ENCODE results near the gene NCS1. TPM values are rescaled to one million over a fixed set of nuclear protein-coding genes. Genes with fewer than 3 reads are reported as not detected.

NCS1 gene
- total and polyA plus RNA-seq, 2 donors (not counting 1 experiment from before 2014, with no cell fraction given) = 44.9 to 52.0 TPM

DNA sequence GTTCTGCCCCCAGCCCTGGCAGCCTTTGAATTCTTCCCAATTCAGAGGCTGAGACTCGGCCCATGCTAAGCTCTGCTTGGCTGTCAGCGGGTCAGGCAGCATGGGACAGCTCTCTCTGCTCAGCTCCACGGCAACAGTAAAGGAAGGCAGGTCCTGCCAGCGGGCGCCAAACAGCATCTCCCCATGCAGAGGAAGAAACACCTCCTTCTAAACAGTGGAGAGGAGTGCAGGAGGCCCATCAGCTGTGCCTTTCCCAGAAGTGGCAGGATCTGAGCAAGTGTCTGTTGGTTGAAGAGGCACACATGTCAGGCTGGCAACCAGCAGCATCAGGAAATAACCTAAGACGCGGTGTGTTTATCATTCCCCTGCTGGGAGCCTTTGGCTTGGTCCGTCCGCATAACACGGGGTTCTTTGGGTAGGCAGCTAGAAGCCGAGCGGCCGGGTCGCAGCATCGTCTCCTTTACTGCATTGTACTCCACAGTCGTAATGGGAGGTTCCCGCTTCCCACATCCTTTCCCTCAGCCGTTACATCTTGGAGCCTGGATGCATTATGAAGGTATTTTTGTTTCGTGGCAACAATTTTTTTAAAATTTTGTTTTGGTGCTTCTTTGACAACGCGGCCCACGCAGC, 42.7 kb upstream of the NCS1 start:
- DNase-seq (ENCODE audit: low read depth in 2 of 2) = peak; percentile 66 to 71
- no peaks in the 10 kb centered on the region for H3K9me3 ChIP-seq (ENCODE audit: control insufficient read depth, insufficient read depth, low read depth, low read length)
- H3K79me2 ChIP-seq (ENCODE audit: control insufficient read depth, insufficient read depth, low read length) = no peaks in the 10 kb centered on the region
- H3K27ac ChIP-seq (ENCODE audit: insufficient read depth, low read length) = peak overlapping the region; percentile 87
- H2AFZ ChIP-seq (ENCODE audit: low read length) = no peak overlapping the region
- peak overlapping the region; percentile 46 for H3K4me2 ChIP-seq (ENCODE audit: extremely low read depth, insufficient read depth, low read length)
- no peak overlapping the region for H3K4me3 ChIP-seq (replicated peaks in 1 of 4; ENCODE audit: control extremely low read depth in 1 of 4, insufficient read depth in 1 of 4, low read depth in 3 of 4, low read length in 4 of 4)
- no peaks in the 10 kb centered on the region for H4K20me1 ChIP-seq (ENCODE audit: control insufficient read depth, extremely low read depth, insufficient read depth, low read length)
- TF ChIP-seq EZH2 (IDR thresholded peaks at IDR 0.05; ENCODE audit: low read length, missing control alignments) = no peak
- TF ChIP-seq, protein P1, sequence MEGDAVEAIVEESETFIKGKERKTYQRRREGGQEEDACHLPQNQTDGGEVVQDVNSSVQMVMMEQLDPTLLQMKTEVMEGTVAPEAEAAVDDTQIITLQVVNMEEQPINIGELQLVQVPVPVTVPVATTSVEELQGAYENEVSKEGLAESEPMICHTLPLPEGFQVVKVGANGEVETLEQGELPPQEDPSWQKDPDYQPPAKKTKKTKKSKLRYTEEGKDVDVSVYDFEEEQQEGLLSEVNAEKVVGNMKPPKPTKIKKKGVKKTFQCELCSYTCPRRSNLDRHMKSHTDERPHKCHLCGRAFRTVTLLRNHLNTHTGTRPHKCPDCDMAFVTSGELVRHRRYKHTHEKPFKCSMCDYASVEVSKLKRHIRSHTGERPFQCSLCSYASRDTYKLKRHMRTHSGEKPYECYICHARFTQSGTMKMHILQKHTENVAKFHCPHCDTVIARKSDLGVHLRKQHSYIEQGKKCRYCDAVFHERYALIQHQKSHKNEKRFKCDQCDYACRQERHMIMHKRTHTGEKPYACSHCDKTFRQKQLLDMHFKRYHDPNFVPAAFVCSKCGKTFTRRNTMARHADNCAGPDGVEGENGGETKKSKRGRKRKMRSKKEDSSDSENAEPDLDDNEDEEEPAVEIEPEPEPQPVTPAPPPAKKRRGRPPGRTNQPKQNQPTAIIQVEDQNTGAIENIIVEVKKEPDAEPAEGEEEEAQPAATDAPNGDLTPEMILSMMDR (conservative IDR thresholded peaks at IDR 0.05 in 1 of 2, IDR thresholded peaks at IDR 0.05 in 1 of 2; ENCODE audit: low read depth in 1 of 2, low read length in 2 of 2) = no peak
- H3K4me1 ChIP-seq (ENCODE audit: control insufficient read depth, extremely low read depth, insufficient read depth, low read length) = peaks cover 20% of the 10 kb centered on the region
- peaks cover 8% of the 10 kb centered on the region for H3K36me3 ChIP-seq (ENCODE audit: control insufficient read depth, insufficient read depth, low read length)
- peak overlapping the region; percentile 68 for H3K9ac ChIP-seq (ENCODE audit: insufficient read depth, low read length)
- no peaks in the 10 kb centered on the region for H3K27me3 ChIP-seq (ENCODE audit: control insufficient read depth, insufficient read depth, low read length)

- H3K27me3 ChIP-seq (ENCODE audit: control insufficient read depth, insufficient read depth, low read length) = no peaks in the 10 kb centered on the region
- H3K4me2 ChIP-seq (ENCODE audit: extremely low read depth, insufficient read depth, low read length) = no peak overlapping the region
- H3K27ac ChIP-seq (ENCODE audit: insufficient read depth, low read length) = no peak overlapping the region
- TF ChIP-seq EZH2 (IDR thresholded peaks at IDR 0.05; ENCODE audit: low read length, missing control alignments) = no peak
- H3K79me2 ChIP-seq (ENCODE audit: control insufficient read depth, insufficient read depth, low read length) = no peaks in the 10 kb centered on the region
- H4K20me1 ChIP-seq (ENCODE audit: control insufficient read depth, extremely low read depth, insufficient read depth, low read length) = no peaks in the 10 kb centered on the region
- H3K4me1 ChIP-seq (ENCODE audit: control insufficient read depth, extremely low read depth, insufficient read depth, low read length) = peaks cover 29% of the 10 kb centered on the region
- no peak overlapping the region for H2AFZ ChIP-seq (ENCODE audit: low read length)
- no peak overlapping the region for H3K9ac ChIP-seq (ENCODE audit: insufficient read depth, low read length)
- H3K4me3 ChIP-seq (replicated peaks in 1 of 4; ENCODE audit: control extremely low read depth in 1 of 4, insufficient read depth in 1 of 4, low read depth in 3 of 4, low read length in 4 of 4) = no peak overlapping the region
- DNase-seq (ENCODE audit: low read depth in 2 of 2) = no peak
- no peaks in the 10 kb centered on the region for H3K9me3 ChIP-seq (ENCODE audit: control insufficient read depth, insufficient read depth, low read depth, low read length)
- H3K36me3 ChIP-seq (ENCODE audit: control insufficient read depth, insufficient read depth, low read length) = peaks cover 11% of the 10 kb centered on the region
Measured at GRCh38 chr9:130132746-130133145, 39.5 kb upstream of the NCS1 start.

DNA sequence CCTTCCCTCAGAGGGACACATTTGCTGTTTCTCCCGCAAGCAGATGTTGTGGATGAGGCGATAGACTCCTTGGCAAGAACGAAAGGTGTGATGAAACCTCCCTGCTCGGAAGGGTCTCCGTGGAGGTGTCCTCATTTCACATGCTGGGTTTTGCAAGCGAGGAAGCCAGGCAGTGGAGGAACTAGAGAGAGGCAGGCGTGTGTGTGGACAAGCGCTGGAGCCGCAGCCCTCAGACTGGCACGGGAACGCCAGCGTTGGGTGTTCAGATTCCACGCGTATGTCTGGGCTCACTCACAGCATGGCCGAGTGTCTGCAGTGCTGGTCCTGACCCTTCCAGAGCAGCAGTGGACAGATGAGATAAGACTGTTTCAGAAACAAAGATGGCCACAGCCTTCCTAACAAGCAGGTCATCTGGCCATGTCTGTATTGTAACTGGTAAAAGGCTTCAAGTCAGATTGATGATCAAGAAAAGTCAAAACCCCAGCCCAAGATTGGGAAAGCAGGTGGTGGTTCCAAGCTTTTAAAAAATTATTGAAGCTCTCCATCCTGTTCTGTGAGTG, 35.0 kb upstream of the NCS1 start:
- Histone ChIP-seq H3K4me2 (ENCODE audit: extremely low read depth, insufficient read depth, low read length) (no peak overlapping the region), H3K4me1 (ENCODE audit: control insufficient read depth, extremely low read depth, insufficient read depth, low read length) (peaks cover 21% of the 10 kb centered on the region), H3K27me3 (ENCODE audit: control insufficient read depth, insufficient read depth, low read length) (no peaks in the 10 kb centered on the region), H3K9me3 (ENCODE audit: control insufficient read depth, insufficient read depth, low read depth, low read length) (no peaks in the 10 kb centered on the region), H3K36me3 (ENCODE audit: control insufficient read depth, insufficient read depth, low read length) (peaks cover 4% of the 10 kb centered on the region), H3K79me2 (ENCODE audit: control insufficient read depth, insufficient read depth, low read length) (no peaks in the 10 kb centered on the region), H2AFZ (ENCODE audit: low read length) (no peak overlapping the region), H3K4me3 (replicated peaks in 1 of 4; ENCODE audit: control extremely low read depth in 1 of 4, insufficient read depth in 1 of 4, low read depth in 3 of 4, low read length in 4 of 4) (no peak overlapping the region), H3K27ac (ENCODE audit: insufficient read depth, low read length) (peak overlapping the region; percentile 82), H3K9ac (ENCODE audit: insufficient read depth, low read length) (no peak overlapping the region), H4K20me1 (ENCODE audit: control insufficient read depth, extremely low read depth, insufficient read depth, low read length) (no peaks in the 10 kb centered on the region)
- no peak for DNase-seq (ENCODE audit: low read depth in 2 of 2)
- no peak for TF ChIP-seq EZH2 (IDR thresholded peaks at IDR 0.05; ENCODE audit: low read length, missing control alignments)
- TF ChIP-seq, protein P1 (conservative IDR thresholded peaks at IDR 0.05 in 1 of 2, IDR thresholded peaks at IDR 0.05 in 1 of 2; ENCODE audit: low read depth in 1 of 2, low read length in 2 of 2) = no peak

Data from fibroblast of lung (primary cell).